SK-N-SH treated with all-trans-retinoic acid at 6 μM for 48 hours (cell line): ENCODE results near the gene FFAR3.

Experiments used
- CSDC2 ChIP-seq: fragments of 250-450 bp; sonication (Bioruptor Pico); IDR thresholded peaks from 2 replicates; pipeline ENCODE4 v1.5.0; 2020; ENCODE audit warnings: mild to moderate bottlenecking, moderate library complexity
- CSRNP3 ChIP-seq: fragments of 250-450 bp; sonication (Bioruptor Pico); IDR thresholded peaks from 2 replicates; pipeline ENCODE4 v1.5.1; 2021; ENCODE audit warnings: mild to moderate bottlenecking, moderate library complexity
- ESRRG ChIP-seq: fragments of 250-450 bp; sonication (Bioruptor Pico); IDR thresholded peaks from 2 replicates; pipeline ENCODE4 v1.6.1; 2021; ENCODE audit warnings: mild to moderate bottlenecking
- ZFP3 ChIP-seq: fragments of 250-450 bp; sonication (Bioruptor Pico); IDR thresholded peaks from 2 replicates; pipeline ENCODE4 v1.5.0; 2020; ENCODE audit warnings: mild to moderate bottlenecking, moderate library complexity
- ZNF565 ChIP-seq: fragments of 450-650 bp; formaldehyde crosslinking; conservative IDR thresholded peaks from 2 replicates; pipeline ENCODE4 v1.5.0; 2020; ENCODE audit warnings: low read depth, mild to moderate bottlenecking, moderate library complexity
- TF ChIP-seq, protein P1 (sequence below): fragments of 250-450 bp; sonication (Bioruptor Pico); IDR thresholded peaks from 2 replicates; pipeline ENCODE4 v1.8.0; 2020; ENCODE audit warnings: mild to moderate bottlenecking, moderate library complexity, borderline replicate concordance
- TF ChIP-seq, protein P2 (sequence below): fragments of 250-450 bp; sonication (Bioruptor Pico); IDR thresholded peaks from 2 replicates; pipeline ENCODE4 v1.5.1; 2020; ENCODE audit warnings: low read depth, mild to moderate bottlenecking, moderate library complexity

DNA sequence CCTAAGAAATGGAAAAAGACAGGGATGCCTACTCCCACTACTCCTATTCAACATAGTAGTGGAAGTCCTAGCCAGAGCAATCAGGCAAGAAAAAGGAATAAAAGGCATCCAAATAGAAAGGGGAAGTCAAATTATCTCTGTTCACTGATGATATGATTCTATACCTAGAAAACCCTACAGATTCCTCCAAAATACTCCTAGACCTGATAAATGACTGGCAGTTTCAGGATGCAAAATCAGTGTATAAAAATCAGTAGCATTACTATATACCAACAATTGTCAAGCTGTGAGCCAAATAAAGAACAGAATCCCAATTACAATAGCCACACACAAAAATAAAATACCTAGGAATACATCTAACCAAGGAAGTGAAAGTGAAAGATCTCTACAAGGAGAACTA, 11.3 kb downstream of the FFAR3 start:
- TF ChIP-seq ZNF565 (CRISPR knock-in tag) (no peak), ZFP3 (CRISPR knock-in tag) (no peak), CSRNP3 (CRISPR knock-in tag) (no peak), CSDC2 (CRISPR knock-in tag) (no peak), ESRRG (CRISPR knock-in tag) (no peak)
- TF ChIP-seq, protein P1, sequence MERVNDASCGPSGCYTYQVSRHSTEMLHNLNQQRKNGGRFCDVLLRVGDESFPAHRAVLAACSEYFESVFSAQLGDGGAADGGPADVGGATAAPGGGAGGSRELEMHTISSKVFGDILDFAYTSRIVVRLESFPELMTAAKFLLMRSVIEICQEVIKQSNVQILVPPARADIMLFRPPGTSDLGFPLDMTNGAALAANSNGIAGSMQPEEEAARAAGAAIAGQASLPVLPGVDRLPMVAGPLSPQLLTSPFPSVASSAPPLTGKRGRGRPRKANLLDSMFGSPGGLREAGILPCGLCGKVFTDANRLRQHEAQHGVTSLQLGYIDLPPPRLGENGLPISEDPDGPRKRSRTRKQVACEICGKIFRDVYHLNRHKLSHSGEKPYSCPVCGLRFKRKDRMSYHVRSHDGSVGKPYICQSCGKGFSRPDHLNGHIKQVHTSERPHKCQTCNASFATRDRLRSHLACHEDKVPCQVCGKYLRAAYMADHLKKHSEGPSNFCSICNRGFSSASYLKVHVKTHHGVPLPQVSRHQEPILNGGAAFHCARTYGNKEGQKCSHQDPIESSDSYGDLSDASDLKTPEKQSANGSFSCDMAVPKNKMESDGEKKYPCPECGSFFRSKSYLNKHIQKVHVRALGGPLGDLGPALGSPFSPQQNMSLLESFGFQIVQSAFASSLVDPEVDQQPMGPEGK (CRISPR knock-in tag) = no peak
- TF ChIP-seq, protein P2, sequence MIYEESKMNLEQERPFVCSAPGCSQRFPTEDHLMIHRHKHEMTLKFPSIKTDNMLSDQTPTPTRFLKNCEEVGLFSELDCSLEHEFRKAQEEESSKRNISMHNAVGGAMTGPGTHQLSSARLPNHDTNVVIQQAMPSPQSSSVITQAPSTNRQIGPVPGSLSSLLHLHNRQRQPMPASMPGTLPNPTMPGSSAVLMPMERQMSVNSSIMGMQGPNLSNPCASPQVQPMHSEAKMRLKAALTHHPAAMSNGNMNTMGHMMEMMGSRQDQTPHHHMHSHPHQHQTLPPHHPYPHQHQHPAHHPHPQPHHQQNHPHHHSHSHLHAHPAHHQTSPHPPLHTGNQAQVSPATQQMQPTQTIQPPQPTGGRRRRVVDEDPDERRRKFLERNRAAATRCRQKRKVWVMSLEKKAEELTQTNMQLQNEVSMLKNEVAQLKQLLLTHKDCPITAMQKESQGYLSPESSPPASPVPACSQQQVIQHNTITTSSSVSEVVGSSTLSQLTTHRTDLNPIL = no peak
